AG04449 (cell line): ENCODE results near the gene GJD3.
A peak's percentile ranks its signal among the peaks of the same experiment; 100 is the strongest.
"Not testable (repeated sequence)": the region's sequence is repeated elsewhere in the genome, so short reads cannot be mapped to it uniquely, and the experiment has no call there.

Experiments
- CTCF ChIA-PET: fragments of 350-600 bp; formaldehyde crosslinking; extraction: SDS; loops from one replicate; lab custom pipeline; 2021; ENCODE audit warnings: antibody characterized with exemption; lab: Yijun Ruan, JAX
- POLR2A ChIA-PET: fragments of 400-600, 350-600 bp; formaldehyde crosslinking; extraction: SDS; loops from one replicate; lab custom pipeline; 2020; ENCODE audit warnings: antibody characterized with exemption, inconsistent platforms; lab: Yijun Ruan, JAX
- DNase-seq: peaks from one replicate; pipeline ENCODE4 v3.0.0-alpha.2; 2010; ENCODE audit warnings: low read depth, low spot score
- H3K4me3 ChIP-seq: 2 replicates; pipeline ENCODE4 v1.5.1; 2011; ENCODE audit warnings: low read depth, mild to moderate bottlenecking, control low read depth, low read length
- CTCF ChIP-seq: IDR thresholded peaks from one replicate; pipeline ENCODE4 v1.5.1; 2011; ENCODE audit warnings: mild to moderate bottlenecking, moderate library complexity, low read length, control low read depth, inconsistent platforms; ENCODE audit not compliant: insufficient read depth; ENCODE audit errors: missing control alignments

GJD3 gene

GRCh38 chr17:40369923-40370322, 5.4 kb upstream of the GJD3 start:
- ChIA-PET CTCF (interaction anchor here (1.5 to 1.8 kb wide), 2 partner anchors 15 to 106 kb away, joined by 3 to 5 read pairs; no protein-coding TSS in a partner anchor), POLR2A (no interaction called here)
- no peak overlapping the region for H3K4me3 ChIP-seq
- DNase-seq = no peak
- TF ChIP-seq CTCF = no peak

- DNase-seq, POLR2A ChIA-PET: not testable (repeated sequence)
- CTCF ChIA-PET = interaction anchor here (1.0 to 1.3 kb wide), 3 partner anchors 35 to 191 kb away, joined by 3 to 4 read pairs (median 3); no protein-coding TSS in a partner anchor
Observed at GRCh38 chr17:40367728-40368127, 3.2 kb upstream of the GJD3 start.

GRCh38 chr17:40366861-40367518, 2.5 kb upstream of the GJD3 start:
- CTCF ChIA-PET = interaction anchor here (1.3 to 13.6 kb wide), 5 partner anchors 12 to 167 kb away, joined by 3 to 213 read pairs (median 11); partner anchors contain the start of gene WIPF2
- TF ChIP-seq CTCF = no peak
- POLR2A ChIA-PET = no interaction called here
- H3K4me3 ChIP-seq = no peak overlapping the region
- no peak for DNase-seq

More at GRCh38 chr17:40367728-40368127, 3.2 kb upstream of the GJD3 start:
- not testable (repeated sequence) for H3K4me3 ChIP-seq

- ChIA-PET CTCF (interaction anchor here (1.3 to 13.6 kb wide), 8 partner anchors 9 to 191 kb away, joined by 3 to 223 read pairs (median 10); partner anchors contain the start of gene WIPF2), POLR2A (no interaction called here)
- no peak overlapping the region for H3K4me3 ChIP-seq
- no peak for TF ChIP-seq CTCF
- DNase-seq = no peak
Observed at GRCh38 chr17:40366076-40366860, 1.7 kb upstream of the GJD3 start.

- ChIA-PET CTCF (interaction anchor here (0.6 to 13.6 kb wide), 13 partner anchors 10 to 1298 kb away, joined by 3 to 223 read pairs (median 6); no protein-coding TSS in a partner anchor), POLR2A (interaction anchor here (0.6 kb wide), 1 partner anchor 79 kb away, joined by 4 read pairs; no protein-coding TSS in a partner anchor)
- DNase-seq = no peak
- no peak for TF ChIP-seq CTCF
- H3K4me3 ChIP-seq = no peak overlapping the region; the same call in 1 of the 2 replicates
Observed at GRCh38 chr17:40364906-40365305, 369 bp upstream of the GJD3 start.

GRCh38 chr17:40363111-40363827, 1.3 kb downstream of the GJD3 start:
- DNase-seq = no peak
- POLR2A ChIA-PET = interaction anchor here (0.6 kb wide), 1 partner anchor 167 kb away, joined by 3 read pairs; no protein-coding TSS in a partner anchor
- CTCF ChIA-PET = interaction anchor here (0.7 to 23.6 kb wide), 15 partner anchors 9 to 1302 kb away, joined by 3 to 649 read pairs (median 5); partner anchors contain the start of genes RARA and TOP2A
- TF ChIP-seq CTCF = no peak
- H3K4me3 ChIP-seq = peak overlapping the region; percentile 59
